ENCODE measurements around the gene ZBTB6.

Gene ZBTB6

GRCh38 chr9:122948313-122948712 lies 35.2 kb upstream of the ZBTB6 start:
- H3K4me1 ChIP-seq (ENCODE audit: control insufficient read depth, insufficient read depth, low read length), result 0 out of 2 replicates have a peak, but pooled peaks cover 2% of the 10 kb centered on the region
- CTCF ChIA-PET, result no interaction called here
- POLR2A ChIA-PET, result interaction anchor here (0.6 to 0.7 kb wide), 2 partner anchors 17 to 103 kb away, joined by 3 to 4 read pairs; partner anchors contain the start of gene ZBTB26
- H3K36me3 ChIP-seq (ENCODE audit: control insufficient read depth in 2 of 2, insufficient read depth in 1 of 2, low read length in 2 of 2), result peaks cover 0 to 4% of the 10 kb centered on the region in 2 experiments; a peak in 1 of 3 replicates
- TF ChIP-seq KLF8 (tag by site-specific recombination; IDR thresholded peaks at IDR 0.05) (no peak), OVOL3 (tag by site-specific recombination; IDR thresholded peaks at IDR 0.05) (no peak), INSM2 (tag by site-specific recombination; IDR thresholded peaks at IDR 0.05) (no peak), WT1 (tag by site-specific recombination; IDR thresholded peaks at IDR 0.05) (no peak), ZNF140 (tag by site-specific recombination; IDR thresholded peaks at IDR 0.05) (no peak), ZNF341 (tag by site-specific recombination; IDR thresholded peaks at IDR 0.05; ENCODE audit: low read depth) (no peak), ZNF16 (tag by site-specific recombination; IDR thresholded peaks at IDR 0.05; ENCODE audit: low read depth) (no peak), ZFHX2 (tag by site-specific recombination; conservative IDR thresholded peaks at IDR 0.05) (no peak), HOXA7 (CRISPR knock-in tag; IDR thresholded peaks at IDR 0.05; ENCODE audit: borderline replicate concordance) (no peak), PRDM1 (tag by site-specific recombination; IDR thresholded peaks at IDR 0.05) (no peak), ZFP41 (tag by site-specific recombination; IDR thresholded peaks at IDR 0.05; ENCODE audit: borderline replicate concordance) (no peak), ZNF792 (tag by site-specific recombination; IDR thresholded peaks at IDR 0.05) (no peak), ZNF112 (tag by site-specific recombination; IDR thresholded peaks at IDR 0.05) (no peak), ZNF48 (tag by site-specific recombination; IDR thresholded peaks at IDR 0.05) (no peak), ZNF138 (tag by site-specific recombination; IDR thresholded peaks at IDR 0.05; ENCODE audit: borderline replicate concordance) (no peak)
- no peak overlapping the region for H3K27ac ChIP-seq (ENCODE audit: extremely low read depth, low read depth, low read length)
- H3K9me3 ChIP-seq (ENCODE audit: control insufficient read depth, insufficient read depth, low read depth, low read length), result no peaks in the 10 kb centered on the region
- no peak overlapping the region for H3K4me3 ChIP-seq (ENCODE audit: low read depth, low read length)

DNA sequence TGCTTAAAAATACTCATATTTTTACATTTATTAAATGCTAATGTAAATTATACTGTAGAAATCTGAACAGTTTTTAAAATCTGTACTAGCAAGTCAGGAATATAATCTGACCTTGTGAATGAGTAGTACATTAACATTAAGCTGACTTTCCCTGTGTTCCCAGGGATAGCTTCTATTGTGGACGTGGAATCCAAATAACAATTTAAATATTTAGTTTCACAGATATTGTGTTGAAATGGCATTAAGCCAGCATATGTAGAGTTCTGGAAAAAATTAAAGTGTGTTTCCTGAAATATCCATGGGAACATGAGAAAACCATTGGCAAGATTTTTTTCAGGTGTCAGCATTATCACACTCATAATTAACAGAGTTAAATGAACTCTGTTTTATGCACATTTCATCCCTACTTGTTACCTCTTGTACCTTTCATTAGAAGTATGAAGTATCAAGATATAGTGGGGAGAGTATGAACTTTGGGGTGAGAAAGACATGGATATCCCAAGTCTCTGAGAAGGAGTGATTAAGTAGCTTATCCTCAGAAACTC lies 33.4 kb upstream of the ZBTB6 start:
- Histone ChIP-seq H3K4me1 (ENCODE audit: control insufficient read depth, insufficient read depth, low read length) (0 out of 2 replicates have a peak, but pooled peaks cover 2% of the 10 kb centered on the region), H3K36me3 (ENCODE audit: control insufficient read depth in 2 of 2, insufficient read depth in 1 of 2, low read length in 2 of 2) (peaks cover 0 to 4% of the 10 kb centered on the region in 2 experiments; a peak in 1 of 3 replicates), H3K4me3 (ENCODE audit: low read depth, low read length) (no peak overlapping the region), H3K27ac (ENCODE audit: extremely low read depth, low read depth, low read length) (no peak overlapping the region), H3K9me3 (ENCODE audit: control insufficient read depth, insufficient read depth, low read depth, low read length) (no peaks in the 10 kb centered on the region)
- POLR2A ChIA-PET, result interaction anchor here (1.0 kb wide), 1 partner anchor 15 kb away, joined by 3 read pairs; the partner anchor contains the start of gene ZBTB26
- CTCF ChIA-PET, result interaction anchor here (0.5 kb wide), 1 partner anchor 403 kb away, joined by 3 read pairs; no protein-coding TSS in a partner anchor
- TF ChIP-seq ZNF677 (tag by site-specific recombination; IDR thresholded peaks at IDR 0.05), result no peak
- no peak for TF ChIP-seq ZNF707 (tag by site-specific recombination; IDR thresholded peaks at IDR 0.05)
- TF ChIP-seq ZNF621 (tag by site-specific recombination; IDR thresholded peaks at IDR 0.05), result no peak
- TF ChIP-seq, protein P1, sequence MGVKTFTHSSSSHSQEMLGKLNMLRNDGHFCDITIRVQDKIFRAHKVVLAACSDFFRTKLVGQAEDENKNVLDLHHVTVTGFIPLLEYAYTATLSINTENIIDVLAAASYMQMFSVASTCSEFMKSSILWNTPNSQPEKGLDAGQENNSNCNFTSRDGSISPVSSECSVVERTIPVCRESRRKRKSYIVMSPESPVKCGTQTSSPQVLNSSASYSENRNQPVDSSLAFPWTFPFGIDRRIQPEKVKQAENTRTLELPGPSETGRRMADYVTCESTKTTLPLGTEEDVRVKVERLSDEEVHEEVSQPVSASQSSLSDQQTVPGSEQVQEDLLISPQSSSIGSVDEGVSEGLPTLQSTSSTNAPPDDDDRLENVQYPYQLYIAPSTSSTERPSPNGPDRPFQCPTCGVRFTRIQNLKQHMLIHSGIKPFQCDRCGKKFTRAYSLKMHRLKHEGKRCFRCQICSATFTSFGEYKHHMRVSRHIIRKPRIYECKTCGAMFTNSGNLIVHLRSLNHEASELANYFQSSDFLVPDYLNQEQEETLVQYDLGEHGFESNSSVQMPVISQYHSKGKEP (tag by site-specific recombination; IDR thresholded peaks at IDR 0.05), result no peak
- no peak for TF ChIP-seq ZNF174 (tag by site-specific recombination; IDR thresholded peaks at IDR 0.05)
- TF ChIP-seq SETDB1 (IDR thresholded peaks at IDR 0.05; ENCODE audit: insufficient read length, low read length), result no peak
- no peak for TF ChIP-seq ZBTB11 (tag by site-specific recombination; conservative IDR thresholded peaks at IDR 0.05; ENCODE audit: low read depth)
- TF ChIP-seq, protein P2, sequence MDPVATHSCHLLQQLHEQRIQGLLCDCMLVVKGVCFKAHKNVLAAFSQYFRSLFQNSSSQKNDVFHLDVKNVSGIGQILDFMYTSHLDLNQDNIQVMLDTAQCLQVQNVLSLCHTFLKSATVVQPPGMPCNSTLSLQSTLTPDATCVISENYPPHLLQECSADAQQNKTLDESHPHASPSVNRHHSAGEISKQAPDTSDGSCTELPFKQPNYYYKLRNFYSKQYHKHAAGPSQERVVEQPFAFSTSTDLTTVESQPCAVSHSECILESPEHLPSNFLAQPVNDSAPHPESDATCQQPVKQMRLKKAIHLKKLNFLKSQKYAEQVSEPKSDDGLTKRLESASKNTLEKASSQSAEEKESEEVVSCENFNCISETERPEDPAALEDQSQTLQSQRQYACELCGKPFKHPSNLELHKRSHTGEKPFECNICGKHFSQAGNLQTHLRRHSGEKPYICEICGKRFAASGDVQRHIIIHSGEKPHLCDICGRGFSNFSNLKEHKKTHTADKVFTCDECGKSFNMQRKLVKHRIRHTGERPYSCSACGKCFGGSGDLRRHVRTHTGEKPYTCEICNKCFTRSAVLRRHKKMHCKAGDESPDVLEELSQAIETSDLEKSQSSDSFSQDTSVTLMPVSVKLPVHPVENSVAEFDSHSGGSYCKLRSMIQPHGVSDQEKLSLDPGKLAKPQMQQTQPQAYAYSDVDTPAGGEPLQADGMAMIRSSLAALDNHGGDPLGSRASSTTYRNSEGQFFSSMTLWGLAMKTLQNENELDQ (tag by site-specific recombination; IDR thresholded peaks at IDR 0.05; ENCODE audit: low read depth), result no peak
- TF ChIP-seq ZNF362 (tag by site-specific recombination; IDR thresholded peaks at IDR 0.05), result no peak

All from HEK293 (cell line).